ENCODE data around the gene TRPM1. TPM values are rescaled to one million over a fixed set of nuclear protein-coding genes. Genes with fewer than 3 reads are reported as not detected.

Gene TRPM1
- total RNA-seq, 2 donors from 2014 or later, result not detected

GRCh38 chr15:30969724-30970123, 131.8 kb downstream of the TRPM1 start:
- Mint-ChIP-seq H3K4me1 (ENCODE audit: low read depth in 2 of 2) (peaks cover 11 to 16% of the 10 kb centered on the region in 2 donors), H3K9me3 (no peaks in the 10 kb centered on the region), H3K36me3 (no peaks in the 10 kb centered on the region), H3K4me3 (no peak overlapping the region), H3K27ac (peak overlapping the region in 1 of 2 donors; percentile 2), H3K27me3 (no peaks in the 10 kb centered on the region)
- DNase-seq (ENCODE audit: low spot score) (no peak), ATAC-seq (no peak)

DNA sequence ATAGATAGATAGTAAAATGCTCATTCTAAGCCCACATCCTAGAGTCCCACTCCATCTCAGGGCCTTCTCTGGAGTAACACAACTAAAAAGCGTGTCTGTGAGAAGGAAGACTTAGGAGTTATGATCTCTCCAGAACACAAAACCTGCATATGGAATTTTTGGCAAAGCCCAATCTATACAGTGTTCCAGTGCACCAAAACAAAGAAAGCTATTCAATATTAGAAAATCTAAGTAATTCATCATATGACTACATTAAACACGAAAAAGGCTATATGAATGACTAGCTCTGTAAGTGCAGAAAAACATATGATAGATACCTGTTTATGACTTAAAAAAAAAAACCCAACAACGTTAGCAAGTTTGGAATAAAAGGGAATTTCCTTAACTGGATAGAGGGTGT, 137.8 kb downstream of the TRPM1 start:
- H3K27ac Mint-ChIP-seq, result no peak overlapping the region
- H3K36me3 Mint-ChIP-seq, result peaks cover 12% of the 10 kb centered on the region
- H3K4me1 Mint-ChIP-seq (ENCODE audit: low read depth in 2 of 2), result peaks cover 3 to 6% of the 10 kb centered on the region in 2 donors
- H3K27me3 Mint-ChIP-seq, result no peaks in the 10 kb centered on the region
- no peak overlapping the region for H3K4me3 Mint-ChIP-seq
- no peak for DNase-seq (ENCODE audit: low spot score)
- ATAC-seq, result no peak
- no peaks in the 10 kb centered on the region for H3K9me3 Mint-ChIP-seq

DNA sequence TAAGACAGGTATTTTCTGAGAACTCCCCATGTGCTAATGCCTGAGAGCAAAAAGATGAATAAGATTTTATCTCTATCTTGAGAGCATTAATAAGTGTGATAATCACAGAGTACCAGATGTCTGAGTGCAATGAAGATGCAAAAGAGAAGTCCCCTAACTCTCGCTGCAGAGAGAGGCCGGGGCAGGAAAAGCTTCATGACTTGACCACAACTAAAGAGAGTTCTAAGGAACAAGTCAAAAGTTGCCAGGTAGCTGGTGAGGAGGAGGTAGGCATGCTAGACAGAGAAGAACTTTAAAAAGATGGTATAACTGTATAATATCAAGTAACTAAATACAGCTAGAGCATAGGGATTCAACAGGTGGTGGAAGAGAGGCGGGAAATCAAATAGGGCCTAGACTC, 138.9 kb downstream of the TRPM1 start:
- no peaks in the 10 kb centered on the region for H3K27me3 Mint-ChIP-seq
- no peak for ATAC-seq
- peaks cover 19% of the 10 kb centered on the region for H3K36me3 Mint-ChIP-seq
- H3K4me1 Mint-ChIP-seq (ENCODE audit: low read depth in 2 of 2), result peaks cover 5% of the 10 kb centered on the region in 2 donors
- no peaks in the 10 kb centered on the region for H3K9me3 Mint-ChIP-seq
- no peak overlapping the region for H3K27ac Mint-ChIP-seq
- no peak for DNase-seq (ENCODE audit: low spot score)
- no peak overlapping the region for H3K4me3 Mint-ChIP-seq

- Mint-ChIP-seq H3K9me3 (no peaks in the 10 kb centered on the region), H3K36me3 (peaks cover 23% of the 10 kb centered on the region), H3K27ac (no peak overlapping the region), H3K4me3 (no peak overlapping the region), H3K4me1 (ENCODE audit: low read depth in 2 of 2) (peaks cover 5 to 9% of the 10 kb centered on the region in 2 donors), H3K27me3 (no peaks in the 10 kb centered on the region)
- DNase-seq (ENCODE audit: low spot score), result no peak
- no peak for ATAC-seq
These were observed 139.4 kb downstream of the TRPM1 start for GRCh38 chr15:30962079-30962478.

GRCh38 chr15:30958219-30958618, 143.3 kb downstream of the TRPM1 start:
- Mint-ChIP-seq H3K27ac (peak overlapping the region in 1 of 2 donors; percentile 19), H3K9me3 (no peaks in the 10 kb centered on the region), H3K36me3 (peaks cover 30% of the 10 kb centered on the region), H3K27me3 (no peaks in the 10 kb centered on the region), H3K4me1 (ENCODE audit: low read depth in 2 of 2) (peaks cover 13 to 19% of the 10 kb centered on the region in 2 donors), H3K4me3 (no peak overlapping the region)
- DNase-seq (ENCODE audit: low spot score) (no peak), ATAC-seq (no peak)

GRCh38 chr15:30956216-30957124, 145.1 kb downstream of the TRPM1 start:
- no peak overlapping the region for H3K4me3 Mint-ChIP-seq
- ATAC-seq (no peak), DNase-seq (ENCODE audit: low spot score) (no peak)
- H3K27ac Mint-ChIP-seq, result peak overlapping the region in 1 of 2 donors; percentile 47
- no peaks in the 10 kb centered on the region for H3K9me3 Mint-ChIP-seq
- H3K4me1 Mint-ChIP-seq (ENCODE audit: low read depth in 2 of 2), result peaks cover 10 to 19% of the 10 kb centered on the region in 2 donors
- no peaks in the 10 kb centered on the region for H3K27me3 Mint-ChIP-seq
- peaks cover 29% of the 10 kb centered on the region for H3K36me3 Mint-ChIP-seq

GRCh38 chr15:30954674-30955073, 146.9 kb downstream of the TRPM1 start:
- no peaks in the 10 kb centered on the region for H3K9me3 Mint-ChIP-seq
- DNase-seq (ENCODE audit: low spot score), result no peak
- peaks cover 31% of the 10 kb centered on the region for H3K36me3 Mint-ChIP-seq

GRCh38 chr15:30953731-30954378, 147.7 kb downstream of the TRPM1 start:
- no peaks in the 10 kb centered on the region for H3K27me3 Mint-ChIP-seq
- H3K4me1 Mint-ChIP-seq (ENCODE audit: low read depth in 2 of 2), result peaks cover 10 to 19% of the 10 kb centered on the region in 2 donors
- ATAC-seq, result peak in 1 of 2 donors; percentile 62
- H3K27ac Mint-ChIP-seq, result peak overlapping the region in 1 of 2 donors; percentile 51
- H3K36me3 Mint-ChIP-seq, result peaks cover 34% of the 10 kb centered on the region
- no peak for DNase-seq (ENCODE audit: low spot score)
- H3K9me3 Mint-ChIP-seq, result no peaks in the 10 kb centered on the region
- no peak overlapping the region for H3K4me3 Mint-ChIP-seq

More at GRCh38 chr15:30954674-30955073, 146.9 kb downstream of the TRPM1 start:
- Mint-ChIP-seq H3K4me1 (ENCODE audit: low read depth in 2 of 2) (peaks cover 10 to 19% of the 10 kb centered on the region in 2 donors), H3K27me3 (no peaks in the 10 kb centered on the region), H3K4me3 (no peak overlapping the region), H3K27ac (no peak overlapping the region)
- ATAC-seq, result no peak

GRCh38 chr15:30953183-30953582, 148.3 kb downstream of the TRPM1 start:
- H3K9me3 Mint-ChIP-seq, result no peaks in the 10 kb centered on the region
- ATAC-seq (no peak), DNase-seq (ENCODE audit: low spot score) (no peak)
- peaks cover 33% of the 10 kb centered on the region for H3K36me3 Mint-ChIP-seq
- no peak overlapping the region for H3K27ac Mint-ChIP-seq
- H3K27me3 Mint-ChIP-seq, result no peaks in the 10 kb centered on the region
- H3K4me3 Mint-ChIP-seq, result no peak overlapping the region
- peaks cover 10 to 19% of the 10 kb centered on the region in 2 donors for H3K4me1 Mint-ChIP-seq (ENCODE audit: low read depth in 2 of 2)

Other genes with a start within 250 kb of the TRPM1 start
- 10 to 100 TPM; 12.6 to 23.8 TPM for gene FAN1, start 197.8 kb downstream of the TRPM1 start, total RNA-seq
- gene MTMR10, start 110.1 kb downstream of the TRPM1 start, total RNA-seq, result 10 to 100 TPM; 19.1 to 21.5 TPM
- 100 to 1,000 TPM in 1 of 2 donors, 10 to 100 TPM in 1; 95.1 to 153 TPM for gene KLF13, start 225.1 kb upstream of the TRPM1 start, total RNA-seq